ENCODE data around the gene CNTN5.
A peak's percentile ranks its signal among the peaks of the same experiment; 100 is the strongest.

The CNTN5 gene

DNA sequence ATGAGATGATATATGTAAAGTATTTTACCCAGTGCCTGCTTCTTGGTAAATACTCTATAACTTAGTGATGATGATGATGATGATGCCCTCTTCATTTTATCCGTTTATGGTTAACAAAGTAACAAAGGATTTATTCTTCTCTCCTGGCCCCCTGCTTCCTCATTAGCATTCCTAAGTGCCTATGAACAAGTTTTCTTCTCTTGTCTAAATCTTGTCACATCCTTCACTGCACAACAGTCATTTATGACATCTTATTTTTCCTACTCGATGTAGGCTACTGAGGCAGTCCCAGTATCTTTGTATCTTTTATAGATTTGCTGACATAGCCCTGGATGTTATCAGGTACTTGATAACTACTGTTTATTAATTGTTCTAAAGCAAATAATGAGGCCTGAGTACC lies 911.9 kb downstream of the CNTN5 start:
- DNase-seq (ENCODE audit: low read depth, low spot score) = no peak
- no peak overlapping the region for H3K4me3 ChIP-seq (ENCODE audit: low read length)

- H3K4me3 ChIP-seq (ENCODE audit: low read length) = no peak overlapping the region
- no peak for DNase-seq (ENCODE audit: low read depth, low spot score)
Observed at GRCh38 chr11:99934008-99934407, 913.3 kb downstream of the CNTN5 start.

GRCh38 chr11:99937330-99937729 lies 916.6 kb downstream of the CNTN5 start:
- H3K4me3 ChIP-seq (ENCODE audit: low read length) = no peak overlapping the region
- DNase-seq (ENCODE audit: low read depth, low spot score) = no peak

DNA sequence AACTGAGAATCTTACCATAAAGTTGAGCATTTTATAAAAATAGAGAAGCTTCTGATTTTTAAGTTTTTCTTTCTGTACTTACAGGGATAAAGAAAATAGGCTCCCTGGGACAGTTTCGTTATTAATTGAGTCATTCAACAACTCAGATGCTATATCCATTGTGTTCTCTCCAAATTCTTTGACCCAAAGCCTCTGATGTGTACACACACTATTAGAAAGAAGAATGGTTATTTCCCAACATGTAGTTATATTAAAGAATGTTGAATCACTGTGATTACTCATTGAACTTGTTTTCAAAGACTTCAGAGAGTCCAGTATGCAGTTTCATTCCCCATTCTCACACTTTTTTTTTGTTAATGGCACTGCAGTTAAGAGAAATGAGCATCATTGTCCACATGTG lies 932.1 kb downstream of the CNTN5 start:
- no peak overlapping the region for H3K4me3 ChIP-seq (ENCODE audit: low read length)
- DNase-seq (ENCODE audit: low read depth, low spot score) = no peak

GRCh38 chr11:99960536-99960935 lies 939.8 kb downstream of the CNTN5 start:
- no peak for DNase-seq (ENCODE audit: low read depth, low spot score)

GRCh38 chr11:99968336-99968735 lies 947.6 kb downstream of the CNTN5 start:
- H3K4me3 ChIP-seq (ENCODE audit: low read length) = no peak overlapping the region
- no peak for DNase-seq (ENCODE audit: low read depth, low spot score)

More at GRCh38 chr11:99960536-99960935, 939.8 kb downstream of the CNTN5 start:
- H3K4me3 ChIP-seq (ENCODE audit: low read length) = no peak overlapping the region

DNA sequence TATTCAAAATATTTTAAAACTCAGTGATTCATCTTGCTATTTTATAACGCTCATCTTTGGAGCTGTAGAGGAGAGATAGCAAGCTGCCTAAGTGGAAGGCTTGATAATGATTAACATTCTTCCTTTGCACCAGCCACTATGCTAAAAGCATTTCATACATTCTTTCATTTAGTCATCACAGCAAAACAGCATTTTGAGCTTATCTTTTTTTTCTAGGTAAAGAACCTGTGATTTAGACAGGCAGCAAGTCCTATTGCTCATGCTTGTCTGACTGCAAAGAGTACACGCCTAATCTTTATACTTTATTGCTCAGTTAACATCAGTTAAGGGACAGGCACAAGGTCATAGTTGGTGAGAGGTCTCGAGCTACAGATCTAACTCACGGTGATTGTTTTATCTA lies 953.2 kb downstream of the CNTN5 start:
- DNase-seq (ENCODE audit: low read depth, low spot score) = no peak
- no peak overlapping the region for H3K4me3 ChIP-seq (ENCODE audit: low read length)

DNA sequence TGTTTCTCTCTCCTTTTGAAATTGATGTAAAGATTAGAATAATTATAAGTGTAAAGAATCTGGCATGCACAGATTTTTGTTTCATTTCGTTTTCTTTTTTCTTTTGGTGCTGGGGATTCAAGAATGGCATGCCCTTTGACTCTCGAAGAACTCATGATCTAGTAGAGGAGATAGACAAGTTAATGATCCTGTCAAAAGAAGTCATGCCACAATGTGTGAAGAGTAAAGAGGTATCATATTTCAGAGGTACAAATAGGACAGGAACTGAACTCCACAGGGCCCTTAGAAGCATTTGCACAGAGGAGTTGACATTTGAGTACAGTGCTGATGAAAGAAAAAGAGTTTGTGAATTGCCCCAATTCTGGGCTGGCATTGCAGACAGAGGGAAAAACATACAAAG lies 958.3 kb downstream of the CNTN5 start:
- H3K4me3 ChIP-seq (ENCODE audit: low read length) = no peak overlapping the region
- DNase-seq (ENCODE audit: low read depth, low spot score) = no peak

- H3K4me3 ChIP-seq (ENCODE audit: low read length) = no peak overlapping the region
- DNase-seq (ENCODE audit: low read depth, low spot score) = no peak
Observed at GRCh38 chr11:99987821-99988470, 967.2 kb downstream of the CNTN5 start.

DNA sequence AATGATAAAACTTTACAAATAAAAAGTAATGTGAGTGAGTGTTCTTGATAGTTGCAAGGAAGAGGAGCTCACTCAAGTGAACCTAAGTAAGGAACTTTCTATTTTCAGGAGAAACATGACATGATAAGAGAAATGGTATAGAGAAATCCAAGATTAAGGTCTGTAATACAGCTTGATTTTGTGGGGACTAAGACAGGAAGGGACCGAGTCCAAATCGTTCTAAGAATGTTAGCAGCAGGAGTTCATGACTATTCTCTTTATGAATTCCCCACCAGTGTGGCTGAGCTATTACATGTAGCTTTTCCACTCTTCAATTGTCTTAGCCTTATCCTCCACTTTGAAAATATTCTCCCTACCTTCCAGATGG lies 967.7 kb downstream of the CNTN5 start:
- DNase-seq (ENCODE audit: low read depth, low spot score) = no peak
- no peak overlapping the region for H3K4me3 ChIP-seq (ENCODE audit: low read length)

- H3K4me3 ChIP-seq (ENCODE audit: low read length) = no peak overlapping the region
- DNase-seq (ENCODE audit: low read depth, low spot score) = no peak
Observed at GRCh38 chr11:100003985-100004384, 983.2 kb downstream of the CNTN5 start.

DNA sequence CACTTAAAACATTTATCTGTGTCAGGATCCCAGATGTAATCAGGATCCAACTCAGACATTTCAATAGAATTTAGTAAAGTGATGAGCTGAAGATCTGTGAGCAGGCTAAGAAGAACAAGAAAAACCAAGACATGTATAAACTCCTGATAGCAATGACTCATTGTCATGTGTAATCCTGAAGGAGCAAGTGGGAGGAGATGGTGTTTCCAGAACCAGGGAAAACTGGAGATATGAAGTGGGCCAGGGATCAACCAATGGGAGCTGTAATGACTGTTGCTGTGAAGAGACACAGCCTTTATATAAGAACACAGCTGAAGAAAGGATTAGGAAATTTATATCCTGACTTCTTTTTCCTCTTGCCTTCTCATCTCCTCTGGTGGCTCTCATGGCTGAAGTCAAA lies 983.8 kb downstream of the CNTN5 start:
- DNase-seq (ENCODE audit: low read depth, low spot score) = no peak
- H3K4me3 ChIP-seq (ENCODE audit: low read length) = no peak overlapping the region

GRCh38 chr11:100008417-100008816 lies 987.7 kb downstream of the CNTN5 start:
- no peak for DNase-seq (ENCODE audit: low read depth, low spot score)
- no peak overlapping the region for H3K4me3 ChIP-seq (ENCODE audit: low read length)

DNA sequence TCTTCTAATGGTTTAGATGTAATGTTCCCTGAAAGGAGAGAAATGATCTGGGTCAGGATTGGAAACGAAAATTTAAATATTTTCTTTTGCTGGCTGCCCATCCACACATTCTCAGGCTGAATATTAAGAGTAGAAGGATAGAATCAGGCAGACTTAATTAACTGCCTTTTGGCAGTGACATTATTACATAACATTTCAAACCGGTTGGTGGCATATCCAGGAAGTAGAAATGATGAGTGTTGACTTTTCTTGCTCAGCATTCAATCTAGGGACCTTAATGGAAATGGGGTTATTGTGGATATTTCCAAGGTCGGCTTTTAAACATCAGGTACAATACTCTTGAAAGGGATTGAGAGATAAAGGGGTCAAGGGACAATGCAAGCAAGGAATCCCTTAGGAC lies 989.0 kb downstream of the CNTN5 start:
- DNase-seq (ENCODE audit: low read depth, low spot score) = no peak

GRCh38 chr11:100010393-100010792 lies 989.6 kb downstream of the CNTN5 start:
- H3K4me3 ChIP-seq (ENCODE audit: low read length) = no peak overlapping the region
- DNase-seq (ENCODE audit: low read depth, low spot score) = peak; percentile 6

More for the DNA sequence above, 989.0 kb downstream of the CNTN5 start:
- H3K4me3 ChIP-seq (ENCODE audit: low read length) = no peak overlapping the region

GRCh38 chr11:100011697-100012096 lies 990.9 kb downstream of the CNTN5 start:
- DNase-seq (ENCODE audit: low read depth, low spot score) = no peak
- H3K4me3 ChIP-seq (ENCODE audit: low read length) = no peak overlapping the region

GRCh38 chr11:100013011-100013410 lies 992.3 kb downstream of the CNTN5 start:
- DNase-seq (ENCODE audit: low read depth, low spot score) = no peak
- H3K4me3 ChIP-seq (ENCODE audit: low read length) = no peak overlapping the region

- H3K4me3 ChIP-seq (ENCODE audit: low read length) = no peak overlapping the region
- no peak for DNase-seq (ENCODE audit: low read depth, low spot score)
Observed at GRCh38 chr11:100031973-100032372, 1011.2 kb downstream of the CNTN5 start.

- DNase-seq (ENCODE audit: low read depth, low spot score) = no peak
- H3K4me3 ChIP-seq (ENCODE audit: low read length) = no peak overlapping the region
Observed at GRCh38 chr11:100061006-100061405, 1040.3 kb downstream of the CNTN5 start.

DNA sequence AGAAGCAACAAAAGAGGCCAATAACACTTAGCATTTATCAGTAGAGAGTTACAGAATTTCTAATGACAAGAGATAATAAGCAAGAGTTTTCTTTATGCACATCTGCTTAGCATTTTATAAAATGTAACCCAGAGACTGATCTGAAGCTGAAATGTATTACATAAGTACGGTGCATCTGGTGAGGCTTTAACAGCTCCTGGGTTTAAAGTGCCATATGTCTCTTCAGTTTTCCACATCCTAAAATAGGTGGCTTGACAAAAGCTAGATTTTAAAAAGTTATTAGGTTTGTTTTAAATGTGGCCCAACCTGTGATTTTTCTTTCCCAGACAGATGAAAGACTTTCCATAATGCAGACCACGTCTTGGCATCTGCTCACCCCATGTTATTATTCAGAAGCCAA lies 1045.7 kb downstream of the CNTN5 start:
- DNase-seq (ENCODE audit: low read depth, low spot score) = no peak
- no peak overlapping the region for H3K4me3 ChIP-seq (ENCODE audit: low read length)

- DNase-seq (ENCODE audit: low read depth, low spot score) = no peak
- H3K4me3 ChIP-seq (ENCODE audit: low read length) = no peak overlapping the region
Observed at GRCh38 chr11:100068116-100068515, 1047.4 kb downstream of the CNTN5 start.

DNA sequence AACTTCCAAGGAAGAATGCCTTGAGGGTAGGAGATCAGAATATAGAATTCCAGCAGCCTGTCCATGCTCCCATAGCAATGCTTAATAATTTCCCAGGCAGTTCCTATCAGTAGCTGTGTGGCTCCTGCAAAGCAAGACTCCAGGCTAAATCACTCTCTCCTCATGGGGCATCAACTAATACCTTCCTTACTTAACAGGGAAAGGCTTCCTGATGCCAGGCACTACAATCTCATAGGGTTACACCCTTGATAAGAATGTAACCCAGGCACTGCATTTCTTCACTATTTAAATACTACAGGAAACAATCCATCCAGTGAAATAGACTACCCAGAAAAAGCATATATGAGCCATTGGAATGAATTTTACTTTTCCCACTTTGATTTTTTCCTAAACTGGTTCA lies 1051.4 kb downstream of the CNTN5 start:
- DNase-seq (ENCODE audit: low read depth, low spot score) = no peak
- H3K4me3 ChIP-seq (ENCODE audit: low read length) = no peak overlapping the region
